GM12878 (cell line): ENCODE data around the gene MAPKAPK2. TPM values are rescaled to one million over a fixed set of nuclear protein-coding genes. Genes with fewer than 3 reads are reported as not detected.

Experiments
- ASH2L ChIP-seq: fragments of 300-600, 200-600 bp; sonication (generic); IDR thresholded peaks from 2 replicates; pipeline ENCODE4 v1.6.1; 2017; ENCODE audit warnings: low read depth, mild to moderate bottlenecking, borderline replicate concordance
- CBFB ChIP-seq: IDR thresholded peaks from 2 replicates; pipeline ENCODE4 v1.6.1; 2016; ENCODE audit warnings: antibody characterized with exemption, low read depth
- CHD4 ChIP-seq: fragments of 200-600 bp; sonication (generic); IDR thresholded peaks from 2 replicates; pipeline ENCODE4 v1.6.1; 2016; ENCODE audit warnings: mild to moderate bottlenecking
- EP300 ChIP-seq, 2 experiments: fragments of 150-350 bp in 1 of 2; IDR thresholded peaks; 2 replicates each; pipeline ENCODE4 v1.6.1; 2011 to 2012; ENCODE audit warnings: low read depth in 2 of 2, low read length in 2 of 2, borderline replicate concordance in 1 of 2, improper control_type of control experiment in 1 of 2, inconsistent platforms in 1 of 2; ENCODE audit not compliant: control insufficient read depth in 1 of 2
- ETV6 ChIP-seq, 2 experiments: fragments of 450-650 bp in 1 of 2; IDR thresholded peaks in 1 of 2; conservative IDR thresholded peaks in 1 of 2; 2 replicates each; pipeline ENCODE4 v1.6.1; 2014; ENCODE audit warnings: antibody characterized with exemption in 1 of 2, borderline replicate concordance in 1 of 2, low read depth in 1 of 2, mild to moderate bottlenecking in 1 of 2, moderate library complexity in 1 of 2
- FOXM1 ChIP-seq: IDR thresholded peaks from 2 replicates; pipeline ENCODE4 v1.6.1; 2012; ENCODE audit warnings: low read depth, mild to moderate bottlenecking, inconsistent platforms, low read length, moderate library complexity
- GABPA ChIP-seq: IDR thresholded peaks from 2 replicates; pipeline ENCODE4 v1.6.1; 2014; ENCODE audit warnings: antibody characterized with exemption, low read depth, mild to moderate bottlenecking, inconsistent platforms
- GATAD2B ChIP-seq: fragments of 450-650 bp; conservative IDR thresholded peaks from 2 replicates; pipeline ENCODE4 v1.6.1; 2017; ENCODE audit warnings: low read depth, mild to moderate bottlenecking, moderate library complexity
- IRF4 ChIP-seq: IDR thresholded peaks from 2 replicates; pipeline ENCODE4 v1.6.1; 2011; ENCODE audit warnings: low read depth, low read length
- LARP7 ChIP-seq: fragments of 450-650 bp; IDR thresholded peaks from 2 replicates; pipeline ENCODE4 v1.6.1; 2017; ENCODE audit warnings: mild to moderate bottlenecking
- MEF2A ChIP-seq: IDR thresholded peaks from 2 replicates; pipeline ENCODE4 v1.6.1; 2011; ENCODE audit warnings: low read depth, mild to moderate bottlenecking, low read length, moderate library complexity; ENCODE audit not compliant: insufficient read depth
- MTA3 ChIP-seq: IDR thresholded peaks from 2 replicates; pipeline ENCODE4 v1.6.1; 2012; ENCODE audit warnings: low read length, inconsistent platforms, borderline replicate concordance
- NKRF ChIP-seq: fragments of 450-650 bp; conservative IDR thresholded peaks from 2 replicates; pipeline ENCODE4 v1.6.1; 2017; ENCODE audit warnings: mild to moderate bottlenecking, moderate library complexity
- NR2F1 ChIP-seq: fragments of 450-650 bp; conservative IDR thresholded peaks from 2 replicates; pipeline ENCODE4 v1.6.1; 2017; ENCODE audit warnings: mild to moderate bottlenecking
- RUNX3 ChIP-seq: IDR thresholded peaks from 2 replicates; pipeline ENCODE4 v1.6.1; 2012; ENCODE audit warnings: low read length, inconsistent platforms
- SMC3 ChIP-seq: IDR thresholded peaks from 2 replicates; pipeline ENCODE4 v1.6.1; 2011; ENCODE audit warnings: low read length, improper control_type of control experiment, borderline replicate concordance
- polyA plus RNA-seq, 11 experiments: library from polyadenylated mRNA; depleted of rRNA in 4 of 11; unstranded in 6 of 11; stranded (reverse) in 5 of 11; fragments of >200 nt; fragmentation: Nextera tagmentation in 4 of 11; fragmentation: Illumina TruSeq in 1 of 11; extraction: Ambion mirVana in 4 of 11; extraction: Trizol in 1 of 11; gene quantifications; 1 replicate in 1 of 11; 2 replicates in 10 of 11; pipeline versions ENCODE4 v1.2.1 to v1.2.3, GENCODE V29; 2011 to 2016; ENCODE audit warnings: inconsistent platforms in 2 of 11, missing spikeins in 2 of 11, low read depth in 1 of 11
- total RNA-seq, 4 experiments: library from RNA; depleted of rRNA in 3 of 4; stranded (reverse); fragments of >200 nt in 3 of 4; fragmentation: Illumina TruSeq in 1 of 4; extraction: Trizol in 1 of 4; gene quantifications; 2 replicates each; pipeline versions ENCODE4 v1.2.1 to v1.2.3, GENCODE V29; 2013 to 2021
- TF ChIP-seq, protein P1 (sequence below): fragments of 450-650 bp; IDR thresholded peaks from 2 replicates; pipeline ENCODE4 v1.6.1; 2018; ENCODE audit warnings: mild to moderate bottlenecking, low read depth, moderate library complexity; ENCODE audit not compliant: partially characterized antibody
- TF ChIP-seq, protein P2 (sequence below): fragments of 450-650 bp; IDR thresholded peaks from 2 replicates; pipeline ENCODE4 v1.6.1; 2017; ENCODE audit warnings: mild to moderate bottlenecking, low read depth, inconsistent platforms; ENCODE audit not compliant: poor library complexity, severe bottlenecking
- TF ChIP-seq, protein P3 (sequence below): fragments of 450-650 bp; IDR thresholded peaks from 2 replicates; pipeline ENCODE4 v1.6.1; 2016; ENCODE audit warnings: mild to moderate bottlenecking

Gene MAPKAPK2
- total and polyA plus RNA-seq, 10 of the 15 experiments (the other 5 are each of a cell fraction or from before 2014, with no cell fraction given) = 0.72 to 92.2 (median 49.3) TPM

DNA sequence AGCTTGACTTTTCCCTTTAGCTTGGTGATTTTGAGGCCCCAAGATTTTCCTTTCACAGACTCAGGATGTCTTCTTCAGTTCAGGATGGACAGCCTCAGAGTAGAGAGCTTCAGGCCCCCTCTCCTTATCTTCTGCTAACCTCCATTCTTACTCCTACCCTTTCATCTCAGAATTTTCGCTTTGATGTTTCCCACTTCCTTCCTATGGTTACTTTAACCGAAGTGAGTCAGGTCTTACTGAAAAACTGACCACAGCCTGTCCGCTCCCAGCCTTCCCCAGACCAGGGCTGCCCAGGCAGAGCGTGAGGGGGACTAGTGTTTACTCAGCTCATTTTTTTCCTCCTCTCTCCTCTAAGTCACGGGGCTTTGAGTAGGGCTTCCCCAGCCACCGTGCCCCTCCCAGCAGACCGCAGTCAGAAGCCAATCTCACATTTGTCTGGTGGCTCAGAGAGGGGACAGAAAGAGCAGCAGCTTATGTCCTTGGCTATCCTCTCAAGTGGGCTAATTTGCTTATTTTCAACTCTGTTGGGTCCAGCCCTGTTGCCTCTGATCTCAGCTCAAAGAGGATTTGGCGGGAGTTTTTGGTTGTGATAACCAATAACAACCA lies 81.6 kb downstream of the MAPKAPK2 start (continued):
- TF ChIP-seq, protein P1, sequence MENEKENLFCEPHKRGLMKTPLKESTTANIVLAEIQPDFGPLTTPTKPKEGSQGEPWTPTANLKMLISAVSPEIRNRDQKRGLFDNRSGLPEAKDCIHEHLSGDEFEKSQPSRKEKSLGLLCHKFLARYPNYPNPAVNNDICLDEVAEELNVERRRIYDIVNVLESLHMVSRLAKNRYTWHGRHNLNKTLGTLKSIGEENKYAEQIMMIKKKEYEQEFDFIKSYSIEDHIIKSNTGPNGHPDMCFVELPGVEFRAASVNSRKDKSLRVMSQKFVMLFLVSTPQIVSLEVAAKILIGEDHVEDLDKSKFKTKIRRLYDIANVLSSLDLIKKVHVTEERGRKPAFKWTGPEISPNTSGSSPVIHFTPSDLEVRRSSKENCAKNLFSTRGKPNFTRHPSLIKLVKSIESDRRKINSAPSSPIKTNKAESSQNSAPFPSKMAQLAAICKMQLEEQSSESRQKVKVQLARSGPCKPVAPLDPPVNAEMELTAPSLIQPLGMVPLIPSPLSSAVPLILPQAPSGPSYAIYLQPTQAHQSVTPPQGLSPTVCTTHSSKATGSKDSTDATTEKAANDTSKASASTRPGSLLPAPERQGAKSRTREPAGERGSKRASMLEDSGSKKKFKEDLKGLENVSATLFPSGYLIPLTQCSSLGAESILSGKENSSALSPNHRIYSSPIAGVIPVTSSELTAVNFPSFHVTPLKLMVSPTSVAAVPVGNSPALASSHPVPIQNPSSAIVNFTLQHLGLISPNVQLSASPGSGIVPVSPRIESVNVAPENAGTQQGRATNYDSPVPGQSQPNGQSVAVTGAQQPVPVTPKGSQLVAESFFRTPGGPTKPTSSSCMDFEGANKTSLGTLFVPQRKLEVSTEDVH = peak; percentile 54
- TF ChIP-seq CBFB (peak; percentile 95), LARP7 (no peak), IRF4 (0 out of 2 replicates have a peak, but pooled peaks have one; percentile 23), ASH2L (no peak), GATAD2B (peak; percentile 45; the same call in 1 of the 2 replicates), FOXM1 (peak; percentile 70; the same call in 1 of the 2 replicates), GABPA (no peak), MTA3 (peak; percentile 93; the same call in 1 of the 2 replicates), ETV6 (conservative IDR thresholded peaks at IDR 0.05 in 1 of 2, IDR thresholded peaks at IDR 0.05 in 1 of 2; ENCODE audit: borderline replicate concordance in 1 of 2, low read depth in 1 of 2) (peak in 1 of 2 experiments; percentile 90; a peak in 2 of 4 replicates), EP300 (IDR thresholded peaks at IDR 0.05; ENCODE audit: borderline replicate concordance in 1 of 2, control insufficient read depth in 1 of 2, low read depth in 2 of 2, low read length in 2 of 2) (peak; percentile 45 to 55; a peak in 2 of 4 replicates), NR2F1 (peak; percentile 56; the same call in 1 of the 2 replicates), NKRF (no peak), RUNX3 (peak; percentile 100), MEF2A (0 out of 2 replicates have a peak, but pooled peaks have one; percentile 66), CHD4 (no peak), SMC3 (0 out of 2 replicates have a peak, but pooled peaks have one; percentile 6)
- TF ChIP-seq, protein P2, sequence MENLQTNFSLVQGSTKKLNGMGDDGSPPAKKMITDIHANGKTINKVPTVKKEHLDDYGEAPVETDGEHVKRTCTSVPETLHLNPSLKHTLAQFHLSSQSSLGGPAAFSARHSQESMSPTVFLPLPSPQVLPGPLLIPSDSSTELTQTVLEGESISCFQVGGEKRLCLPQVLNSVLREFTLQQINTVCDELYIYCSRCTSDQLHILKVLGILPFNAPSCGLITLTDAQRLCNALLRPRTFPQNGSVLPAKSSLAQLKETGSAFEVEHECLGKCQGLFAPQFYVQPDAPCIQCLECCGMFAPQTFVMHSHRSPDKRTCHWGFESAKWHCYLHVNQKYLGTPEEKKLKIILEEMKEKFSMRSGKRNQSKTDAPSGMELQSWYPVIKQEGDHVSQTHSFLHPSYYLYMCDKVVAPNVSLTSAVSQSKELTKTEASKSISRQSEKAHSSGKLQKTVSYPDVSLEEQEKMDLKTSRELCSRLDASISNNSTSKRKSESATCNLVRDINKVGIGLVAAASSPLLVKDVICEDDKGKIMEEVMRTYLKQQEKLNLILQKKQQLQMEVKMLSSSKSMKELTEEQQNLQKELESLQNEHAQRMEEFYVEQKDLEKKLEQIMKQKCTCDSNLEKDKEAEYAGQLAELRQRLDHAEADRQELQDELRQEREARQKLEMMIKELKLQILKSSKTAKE = peak; percentile 96
- TF ChIP-seq, protein P3, sequence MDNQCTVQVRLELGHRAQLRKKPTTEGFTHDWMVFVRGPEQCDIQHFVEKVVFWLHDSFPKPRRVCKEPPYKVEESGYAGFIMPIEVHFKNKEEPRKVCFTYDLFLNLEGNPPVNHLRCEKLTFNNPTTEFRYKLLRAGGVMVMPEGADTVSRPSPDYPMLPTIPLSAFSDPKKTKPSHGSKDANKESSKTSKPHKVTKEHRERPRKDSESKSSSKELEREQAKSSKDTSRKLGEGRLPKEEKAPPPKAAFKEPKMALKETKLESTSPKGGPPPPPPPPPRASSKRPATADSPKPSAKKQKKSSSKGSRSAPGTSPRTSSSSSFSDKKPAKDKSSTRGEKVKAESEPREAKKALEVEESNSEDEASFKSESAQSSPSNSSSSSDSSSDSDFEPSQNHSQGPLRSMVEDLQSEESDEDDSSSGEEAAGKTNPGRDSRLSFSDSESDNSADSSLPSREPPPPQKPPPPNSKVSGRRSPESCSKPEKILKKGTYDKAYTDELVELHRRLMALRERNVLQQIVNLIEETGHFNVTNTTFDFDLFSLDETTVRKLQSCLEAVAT = peak; percentile 77
